Measurements from ENCODE around the gene ST6GALNAC4.
A peak's percentile ranks its signal among the peaks of the same experiment; 100 is the strongest.

The ST6GALNAC4 gene

DNA sequence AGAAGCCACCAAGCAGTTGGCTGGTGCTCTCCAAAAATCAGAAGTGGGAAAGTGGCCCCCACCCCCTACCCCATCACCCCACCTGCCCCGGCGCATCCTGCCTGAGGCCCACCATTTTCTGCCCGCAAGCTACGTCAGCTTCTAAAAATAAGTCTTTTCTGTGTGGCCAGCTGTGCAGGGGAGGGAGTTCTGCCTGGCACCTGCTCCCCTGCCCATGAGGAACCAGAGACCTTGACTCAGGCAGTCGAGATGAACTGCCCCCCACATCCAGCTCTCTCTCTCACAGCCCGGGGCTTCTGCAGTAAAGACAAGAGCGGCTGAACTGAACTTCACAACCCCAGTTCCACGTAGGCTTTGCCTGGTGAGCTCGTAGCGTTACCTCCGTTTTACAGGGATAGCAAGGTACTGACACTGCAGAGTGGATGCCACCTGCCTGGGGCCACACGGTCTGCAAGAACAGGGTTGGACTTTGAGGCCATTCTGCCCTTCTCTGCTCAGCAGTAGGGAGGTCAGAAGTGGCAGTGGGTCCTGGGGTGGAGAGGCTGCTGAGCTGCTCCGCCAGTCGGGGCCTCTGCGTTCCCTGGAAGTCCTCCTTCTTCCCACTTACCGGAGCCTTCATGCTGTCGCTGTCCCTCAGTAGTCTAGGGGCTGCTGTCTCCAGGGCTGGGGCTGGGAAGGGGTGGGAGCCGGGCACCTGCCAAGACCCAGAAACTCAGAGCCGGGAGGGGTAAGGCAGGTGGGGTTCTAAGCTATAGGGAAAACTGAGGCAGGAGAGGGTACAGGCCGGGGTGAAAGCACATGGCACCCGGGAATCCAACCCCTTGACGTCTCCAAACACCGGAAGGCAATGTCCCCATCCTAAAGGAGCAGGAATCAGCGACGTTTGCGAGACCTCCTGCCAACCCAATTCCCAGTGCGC lies 781 bp downstream of the ST6GALNAC4 start:
- DNase-seq = peak in 6 of 51 donors; percentile 21 to 61 (median 26)

DNA sequence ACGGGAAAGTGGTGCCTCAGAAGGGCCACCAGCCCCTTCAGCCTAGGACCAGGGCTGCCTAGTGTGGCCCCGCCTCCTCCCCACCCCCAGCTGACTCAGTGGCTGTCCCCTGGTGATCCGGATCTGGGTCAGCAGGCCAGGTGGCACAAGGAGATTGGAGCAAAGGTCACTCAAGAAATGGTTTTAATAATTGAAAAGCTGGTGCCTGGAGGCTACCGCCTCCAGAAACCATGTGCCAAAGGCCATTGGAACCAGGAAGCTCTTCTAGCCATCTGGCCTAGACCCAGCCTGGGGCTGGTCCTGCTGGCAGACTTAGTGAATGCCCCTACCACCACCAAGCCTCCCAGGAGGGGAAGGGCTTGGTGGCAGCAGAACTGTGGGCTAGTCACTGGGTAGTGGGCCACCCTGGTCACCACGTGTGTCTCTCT lies 1.5 kb downstream of the ST6GALNAC4 start:
- DNase-seq = no peak

DNA sequence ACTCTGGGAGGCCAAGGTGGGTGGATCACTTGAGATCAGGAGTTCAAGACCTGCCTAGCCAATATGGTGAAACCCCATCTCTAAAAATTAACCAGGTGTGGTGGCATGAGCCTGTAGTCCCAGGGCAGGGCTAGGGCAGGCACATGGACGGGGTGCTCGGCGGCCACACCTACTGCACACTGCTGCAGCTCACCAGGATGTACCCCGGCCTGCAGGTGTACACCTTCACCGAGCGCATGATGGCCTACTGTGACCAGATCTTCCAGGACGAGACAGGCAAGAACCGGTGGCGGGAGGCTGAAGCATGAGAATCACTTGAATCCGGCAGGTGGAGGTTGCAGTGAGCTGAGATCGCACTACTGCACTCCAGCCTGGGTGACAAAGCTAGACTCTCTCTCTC lies 3.2 kb downstream of the ST6GALNAC4 start:
- DNase-seq = no peak

DNA sequence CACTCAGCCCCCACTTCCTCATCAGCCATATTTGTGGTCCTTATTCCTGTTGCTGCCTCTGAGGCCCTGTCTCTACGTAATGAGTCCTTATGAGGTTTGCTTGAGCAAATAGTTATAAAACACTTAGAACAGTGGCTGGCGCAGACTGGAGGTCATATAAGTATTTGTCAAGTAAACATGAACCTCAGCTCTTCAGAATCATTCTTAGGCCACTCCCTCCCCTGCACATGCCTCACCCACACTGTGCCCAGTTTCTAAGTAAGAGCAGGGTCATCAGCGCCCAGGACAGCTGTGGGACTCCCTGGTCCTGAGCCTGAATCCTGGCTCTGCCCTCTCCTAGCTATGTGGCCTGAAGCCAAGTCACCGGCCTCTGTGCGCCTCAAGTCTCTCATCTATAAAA lies 4.0 kb downstream of the ST6GALNAC4 start:
- no peak for DNase-seq

DNA sequence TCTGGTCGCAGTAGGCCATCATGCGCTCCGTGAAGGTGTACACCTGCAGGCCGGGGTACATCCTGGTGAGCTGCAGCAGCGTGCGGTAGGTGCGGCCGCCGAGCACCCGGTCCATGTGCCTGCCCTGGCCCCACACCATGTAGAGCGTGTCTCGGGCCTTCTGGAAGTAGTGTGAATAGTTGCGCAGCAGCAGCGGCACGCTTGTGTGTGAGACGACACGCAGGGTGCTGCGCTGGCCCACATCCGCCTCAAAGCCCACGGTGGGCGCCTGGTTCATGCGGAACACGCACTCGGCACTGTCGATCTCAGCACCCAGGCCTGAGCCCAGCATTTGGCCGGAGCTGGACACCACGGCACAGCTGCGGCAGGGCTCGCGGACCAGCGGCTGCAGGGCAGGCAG lies 4.5 kb downstream of the ST6GALNAC4 start:
- no peak for DNase-seq

DNA sequence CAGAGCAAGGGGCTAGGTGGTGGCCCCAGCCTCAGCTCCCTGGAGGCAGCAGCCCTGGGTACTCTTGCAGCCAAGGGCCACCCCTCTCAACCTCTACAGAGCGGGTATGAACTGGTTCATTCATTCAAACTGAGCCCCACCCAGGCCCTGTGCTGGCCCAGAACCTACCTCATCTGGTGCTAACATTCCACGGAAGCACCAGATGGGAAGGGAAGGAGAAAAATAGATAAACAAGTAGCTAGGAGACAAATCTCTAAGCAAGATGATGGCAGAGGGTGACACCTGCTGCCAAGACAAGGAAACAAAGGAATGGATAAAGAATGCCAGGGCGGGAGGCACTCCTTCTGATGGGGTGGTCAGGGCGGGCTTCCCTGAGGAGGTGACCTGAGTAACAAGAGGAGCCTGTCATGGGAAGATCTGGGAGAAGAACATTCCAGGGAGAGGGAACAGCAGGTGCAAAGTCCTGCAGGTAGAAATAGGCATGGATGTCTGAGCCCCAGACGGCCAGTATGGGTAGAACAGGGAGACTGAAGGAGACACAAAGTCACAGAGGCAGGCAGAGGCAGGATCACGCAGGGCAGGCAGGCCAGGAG lies 6.1 kb downstream of the ST6GALNAC4 start:
- DNase-seq = no peak

DNA sequence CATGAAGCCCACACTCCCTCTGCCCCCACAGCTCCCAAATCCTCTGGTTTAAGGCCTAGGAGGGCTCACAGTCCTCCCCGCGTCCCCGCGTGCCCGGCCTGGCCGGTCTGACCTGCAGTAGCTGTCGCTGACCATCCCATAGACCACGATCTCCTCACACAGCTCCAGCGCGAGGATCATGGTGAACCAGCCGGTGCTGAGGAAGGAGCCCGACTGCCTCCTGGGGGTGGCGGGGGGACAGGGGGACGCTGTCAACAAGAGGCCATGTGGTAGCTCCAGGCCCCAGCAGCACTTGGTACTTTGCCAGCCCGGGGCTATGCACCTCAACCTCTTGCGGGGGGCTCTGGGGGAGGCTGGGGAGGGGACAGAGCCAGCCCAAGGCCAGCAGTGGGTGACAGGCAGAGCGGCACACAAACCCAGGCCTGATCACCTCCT lies 7.0 kb downstream of the ST6GALNAC4 start:
- no peak for DNase-seq

DNA sequence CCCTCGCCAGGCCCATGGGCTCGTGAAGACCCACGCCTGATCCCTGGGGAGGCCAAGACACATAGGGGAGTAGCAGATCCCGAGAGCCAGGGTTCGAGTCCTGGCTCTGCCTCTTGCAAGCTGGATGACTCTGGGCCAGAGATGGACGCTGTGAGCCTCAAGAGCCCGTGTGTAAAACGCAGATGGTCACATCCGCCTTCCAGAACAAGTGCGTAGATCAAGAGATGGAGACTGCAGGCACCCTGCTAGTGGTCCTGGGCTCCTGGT lies 8.2 kb downstream of the ST6GALNAC4 start:
- no peak for DNase-seq

DNA sequence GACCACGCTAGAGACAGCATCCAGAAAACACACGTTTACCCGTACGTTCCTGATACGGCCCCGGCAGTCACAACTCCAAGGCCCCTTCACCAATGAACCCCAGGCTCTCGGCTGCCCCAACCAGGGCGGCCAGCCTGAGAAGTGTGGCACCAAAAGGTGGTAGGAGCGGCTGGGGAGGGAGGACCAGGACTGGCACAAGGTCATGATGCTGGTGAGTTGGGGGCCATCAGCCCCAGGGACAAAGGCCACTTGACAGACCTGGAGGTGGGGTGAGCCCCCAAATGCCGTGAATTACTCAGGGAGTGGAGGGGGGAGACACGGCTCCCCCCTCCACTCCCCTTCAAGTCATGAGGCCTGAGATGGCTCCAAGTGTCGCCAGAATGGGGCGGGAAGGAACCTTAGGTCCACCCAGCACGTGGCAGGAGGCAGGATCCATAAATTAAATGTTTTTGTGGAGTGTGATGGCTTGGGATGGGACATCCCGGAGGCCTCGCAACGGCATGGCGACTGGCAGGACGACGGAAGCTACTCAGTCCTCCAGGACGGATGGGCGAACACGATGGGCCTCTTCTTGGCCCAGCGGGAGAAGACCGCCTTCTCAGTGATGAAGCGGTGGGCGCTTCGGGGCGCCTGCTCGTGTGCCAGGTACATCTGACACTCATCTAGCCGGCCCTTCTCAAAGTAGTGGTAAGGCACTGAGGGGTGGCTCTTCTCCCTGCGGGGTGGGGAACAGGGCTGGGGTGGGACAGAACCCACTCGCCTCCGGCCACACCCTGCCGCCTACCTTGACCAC lies 8.8 kb downstream of the ST6GALNAC4 start:
- no peak for DNase-seq

DNA sequence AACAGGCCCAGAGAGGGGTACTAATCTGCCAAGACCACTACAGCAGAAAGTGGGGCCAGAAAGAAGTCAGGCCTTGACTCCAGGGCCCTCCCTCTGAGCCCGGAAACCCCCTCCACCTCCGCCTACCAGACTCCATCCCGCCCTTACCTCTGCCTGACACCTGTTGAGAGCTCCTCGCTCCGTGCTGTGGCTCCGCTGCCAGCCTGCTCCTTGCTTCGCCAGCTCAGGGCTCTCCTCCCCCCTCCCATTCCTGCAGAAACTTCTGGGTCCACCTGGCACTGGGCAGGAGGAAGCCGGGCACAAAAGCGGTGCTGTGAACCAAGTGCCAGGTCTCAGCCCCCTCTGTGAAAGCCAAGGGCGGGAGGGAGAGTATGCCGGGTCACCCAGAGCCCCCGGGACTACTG lies 11.1 kb downstream of the ST6GALNAC4 start:
- DNase-seq = peak in 23 of 51 donors; percentile 5 to 70 (median 41)

DNA sequence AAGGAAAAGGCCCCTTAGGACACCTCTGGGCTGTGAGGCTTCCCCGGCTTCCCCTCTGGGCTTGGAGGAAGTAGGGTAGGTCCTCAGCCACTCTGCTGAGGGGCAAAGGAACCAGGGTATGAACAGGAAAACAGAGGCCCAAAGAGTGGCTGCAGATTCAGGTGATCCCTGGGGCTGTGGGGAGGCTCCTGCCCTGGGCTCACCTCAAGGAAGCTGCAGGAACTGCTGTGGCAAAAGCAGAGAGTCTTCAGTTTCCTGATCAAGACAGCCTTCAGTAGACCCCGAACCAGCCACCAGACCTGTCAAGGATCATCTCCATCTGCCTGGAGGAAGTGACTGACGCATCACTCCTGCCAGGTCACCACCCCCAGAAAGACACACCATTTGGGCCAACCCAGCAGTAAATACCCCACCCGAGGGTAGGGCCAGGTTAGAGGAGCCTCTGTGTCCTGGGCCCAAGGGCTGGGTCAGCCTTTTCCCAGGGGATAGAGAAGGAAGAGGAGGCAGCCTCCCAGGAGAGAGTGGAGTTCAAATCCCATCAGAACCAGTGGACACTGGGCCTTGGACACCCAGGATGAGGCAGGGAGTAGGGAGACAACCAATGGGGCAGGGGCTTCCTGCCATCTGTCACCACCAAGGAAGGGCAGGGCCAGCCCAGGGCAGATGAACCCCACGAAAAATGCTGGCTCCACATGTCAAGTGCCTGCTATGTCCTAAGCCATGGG lies 11.7 kb downstream of the ST6GALNAC4 start:
- DNase-seq = peak in 2 of 51 donors; percentile 32 to 51

DNA sequence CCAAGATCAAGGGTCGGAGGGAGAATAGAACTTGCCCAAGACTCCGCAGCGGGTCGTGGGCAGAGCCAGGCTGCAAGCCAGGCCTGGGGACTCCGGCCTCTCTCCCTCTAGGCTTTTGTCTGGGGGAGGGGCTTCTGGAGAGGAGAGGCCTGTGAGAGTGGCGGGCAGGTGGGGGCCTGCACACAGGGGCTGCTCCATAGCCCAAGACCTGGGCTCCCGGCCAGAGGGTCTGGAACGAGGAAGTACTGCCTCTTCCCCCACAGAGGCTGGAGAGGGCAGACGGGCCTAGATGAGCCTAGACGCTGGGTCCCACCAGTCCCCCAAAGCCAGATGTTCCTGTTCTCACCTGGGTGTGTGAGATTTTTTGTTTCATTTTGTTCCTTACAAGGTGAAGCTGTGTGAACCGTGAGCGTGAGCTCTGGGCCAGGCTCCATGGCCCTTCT lies 12.3 kb downstream of the ST6GALNAC4 start:
- peak in 10 of 51 donors; percentile 10 to 51 (median 22) for DNase-seq

DNA sequence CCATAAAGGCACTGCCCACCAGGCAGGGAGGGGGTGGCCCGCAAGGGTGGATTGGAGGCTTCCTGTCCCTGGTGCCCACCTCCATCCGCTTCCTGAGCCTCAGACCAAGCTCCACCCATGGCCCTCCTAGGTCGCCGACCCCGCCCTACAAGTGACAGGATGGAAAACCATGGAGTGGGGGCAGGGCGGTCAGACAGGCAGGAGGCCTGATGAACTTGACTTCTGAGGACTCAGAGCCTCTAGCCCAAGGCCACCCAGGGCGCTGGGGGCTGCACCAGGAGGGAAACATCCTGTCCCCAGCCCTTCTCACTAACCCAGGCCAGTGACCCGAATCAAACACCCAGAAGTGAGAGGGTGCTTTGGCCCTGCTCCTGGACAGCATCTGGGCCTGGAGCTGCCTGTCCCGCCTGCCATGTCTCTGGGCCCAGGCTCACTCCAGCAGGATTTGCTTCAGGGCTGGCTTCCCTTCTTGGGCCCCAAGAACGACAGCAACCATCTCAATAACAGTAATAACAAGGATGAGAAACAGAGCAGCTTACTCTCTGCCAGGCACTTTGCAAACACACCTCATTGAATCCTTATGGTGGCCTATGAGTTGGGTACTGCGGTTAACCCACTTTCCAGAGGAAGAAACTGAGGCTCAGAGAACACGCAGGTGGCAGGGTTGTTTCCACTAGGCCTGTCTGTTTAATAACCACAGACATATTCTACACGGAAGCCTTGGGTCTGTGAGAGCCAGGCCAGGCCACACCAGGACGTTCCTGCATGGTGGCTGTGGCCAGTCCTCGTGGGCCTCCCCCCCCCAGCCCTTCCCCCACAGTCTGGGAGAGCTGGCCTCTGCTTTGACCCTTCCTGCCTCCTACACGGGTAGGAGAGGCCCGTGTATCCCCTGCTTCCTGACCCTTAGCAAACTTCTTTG lies 13.0 kb downstream of the ST6GALNAC4 start:
- peak in 1 of 51 donors; percentile 17 for DNase-seq

DNA sequence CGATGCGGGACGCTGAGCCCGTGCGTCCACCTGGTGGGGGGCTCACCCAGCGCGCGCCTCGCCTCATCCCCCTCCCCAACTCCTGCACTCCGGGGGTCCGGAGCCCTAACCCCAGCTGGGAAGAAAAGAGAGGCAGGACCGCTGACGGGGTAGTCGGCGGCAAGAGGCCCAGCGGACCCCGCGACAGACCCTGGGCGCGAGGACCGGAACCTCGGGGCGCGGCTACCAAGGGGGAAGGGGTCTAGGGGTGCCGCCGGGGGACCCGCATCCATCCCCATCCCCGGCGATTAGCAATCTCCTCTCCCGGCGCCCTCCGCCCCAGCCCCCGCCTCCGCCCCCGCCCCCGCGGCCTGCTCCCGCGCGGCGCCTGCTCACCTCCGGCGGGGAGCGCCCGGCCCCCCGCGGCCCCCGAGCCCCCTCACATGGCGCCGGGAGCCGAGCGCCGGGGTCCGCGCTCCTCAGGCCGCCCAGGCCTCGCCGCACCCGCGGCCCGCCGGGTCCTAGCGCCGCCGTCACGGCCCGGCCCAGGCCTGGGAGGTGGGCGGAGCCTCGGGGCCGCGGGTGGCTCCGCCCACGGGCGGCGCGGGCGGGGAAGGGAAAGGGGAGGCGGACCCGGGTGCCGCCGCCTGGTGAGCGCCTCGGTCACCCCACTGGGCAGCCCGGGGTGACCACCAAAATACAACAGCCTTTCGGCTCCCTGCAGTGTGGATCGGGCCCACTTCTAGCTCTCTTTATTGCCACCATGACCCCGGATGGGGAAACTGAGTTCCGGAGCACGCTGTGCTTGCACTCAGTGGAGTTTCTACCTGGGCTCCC lies 17.5 kb downstream of the ST6GALNAC4 start, which contains the start of gene ST6GALNAC6:
Gene ST6GALNAC6, minus strand, starts transcription at position 476 of the 816 bp plus-strand sequence. CDS start 1,622 bp downstream, outside the sequence.
- DNase-seq = peak in 37 of 51 donors; percentile 26 to 84 (median 58)

DNA sequence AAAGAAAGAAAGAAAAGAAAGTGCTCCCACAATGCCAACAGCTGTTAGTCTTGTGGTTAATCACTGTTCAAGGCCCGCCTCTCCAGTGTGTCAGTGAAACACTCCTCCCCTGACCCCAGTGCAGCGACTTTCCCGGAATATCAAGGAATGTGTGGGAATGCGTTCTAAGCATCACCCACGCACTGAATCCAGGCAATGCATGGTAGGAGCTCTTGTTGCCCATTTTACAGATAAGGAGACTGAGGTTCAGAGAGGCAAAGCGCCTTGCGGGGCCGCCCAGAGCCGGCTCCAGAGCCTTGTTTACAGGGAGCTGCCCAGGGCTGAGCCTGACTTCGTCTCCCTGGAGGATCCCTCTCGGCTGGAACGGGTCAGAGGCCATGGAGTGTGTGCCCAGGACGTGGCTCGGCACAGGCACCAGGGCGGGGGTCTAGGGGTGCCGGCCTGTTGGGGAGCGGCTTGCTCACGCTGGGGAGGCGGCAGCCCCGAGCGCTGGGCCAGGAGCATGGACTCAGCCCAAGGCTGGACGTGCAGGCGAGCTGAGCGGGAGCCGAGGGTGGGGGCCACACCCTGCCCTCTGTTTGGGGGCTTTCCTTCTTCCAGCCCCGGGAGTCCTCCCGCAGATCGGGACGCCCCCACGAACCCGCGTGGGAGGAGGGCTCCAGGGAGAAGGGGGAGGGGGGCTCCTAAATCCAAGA lies 18.3 kb downstream of the ST6GALNAC4 start:
- DNase-seq = peak in 8 of 51 donors; percentile 20 to 52 (median 36)

DNA sequence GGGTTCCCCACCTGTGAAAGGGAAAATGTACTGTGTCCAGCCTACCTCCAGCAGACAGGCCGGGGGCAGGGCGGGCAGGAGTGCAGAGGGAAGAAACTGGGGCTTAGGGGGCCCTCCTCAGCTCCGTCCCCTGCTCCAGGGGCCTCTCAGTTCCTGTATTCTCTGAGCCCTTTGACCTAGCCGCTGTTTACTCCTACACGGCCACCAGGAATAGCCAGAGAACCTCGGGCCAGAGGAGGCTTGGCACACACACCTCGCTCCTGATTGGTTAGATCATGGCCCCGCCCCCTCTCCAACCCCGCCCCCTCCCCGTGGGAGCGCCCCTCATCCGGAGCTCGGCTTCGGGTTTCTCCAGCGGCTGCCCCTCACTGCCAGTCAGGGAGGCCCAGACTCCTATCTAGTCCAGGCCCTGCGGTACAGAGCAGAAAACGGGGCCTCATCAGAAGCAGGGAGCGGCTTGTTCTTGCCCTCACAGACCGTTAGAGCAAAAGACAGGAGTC lies 19.6 kb downstream of the ST6GALNAC4 start:
- peak in 49 of 51 donors; percentile 26 to 87 (median 71) for DNase-seq

DNA sequence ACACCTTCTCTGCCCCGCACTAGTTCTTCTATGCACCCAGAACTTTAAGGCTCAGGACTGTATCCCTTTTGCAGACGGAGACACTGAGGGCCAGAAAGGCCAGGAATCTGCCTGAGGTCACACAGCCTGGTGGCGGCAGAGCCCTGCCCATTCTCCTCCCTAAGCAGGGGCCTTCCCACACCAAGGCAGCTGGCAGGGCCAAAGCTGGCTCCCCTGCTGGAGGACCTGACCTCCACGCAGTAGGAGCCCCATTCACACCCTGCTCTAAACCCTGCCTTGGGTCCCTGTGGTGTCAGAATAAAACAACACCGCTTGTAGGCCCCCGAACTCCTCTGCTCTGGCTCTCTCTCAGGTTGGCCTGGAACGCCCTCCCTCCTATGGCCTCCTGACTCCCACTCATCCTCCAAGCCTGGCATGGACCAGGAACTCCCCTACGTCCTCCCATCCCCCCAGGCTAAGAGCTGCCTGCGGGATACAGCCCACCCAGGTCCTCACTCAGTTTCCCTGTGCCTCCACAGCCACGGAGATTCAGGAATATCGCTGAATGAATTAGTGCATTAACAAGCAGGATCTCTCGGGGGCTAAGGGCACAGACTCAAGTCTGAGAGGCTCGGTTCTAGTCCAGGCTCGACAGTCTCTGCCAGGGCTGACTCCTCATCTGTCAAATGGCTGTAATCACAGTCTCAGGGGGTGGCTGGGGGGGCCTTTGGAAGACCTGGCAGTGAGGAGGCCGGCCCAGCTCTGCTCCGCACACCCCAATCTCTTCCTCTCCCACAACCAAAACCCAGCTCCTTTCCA lies 20.2 kb downstream of the ST6GALNAC4 start:
- DNase-seq = no peak

Measured in hypothalamus (tissue), 51 donors.